ENCODE data around the gene NR3C2. TPM values are rescaled to one million over a fixed set of nuclear protein-coding genes. Genes with fewer than 3 reads are reported as not detected.

Gene NR3C2
- total and polyA plus RNA-seq, 2 donors = 0.52 to 1.8 TPM

DNA sequence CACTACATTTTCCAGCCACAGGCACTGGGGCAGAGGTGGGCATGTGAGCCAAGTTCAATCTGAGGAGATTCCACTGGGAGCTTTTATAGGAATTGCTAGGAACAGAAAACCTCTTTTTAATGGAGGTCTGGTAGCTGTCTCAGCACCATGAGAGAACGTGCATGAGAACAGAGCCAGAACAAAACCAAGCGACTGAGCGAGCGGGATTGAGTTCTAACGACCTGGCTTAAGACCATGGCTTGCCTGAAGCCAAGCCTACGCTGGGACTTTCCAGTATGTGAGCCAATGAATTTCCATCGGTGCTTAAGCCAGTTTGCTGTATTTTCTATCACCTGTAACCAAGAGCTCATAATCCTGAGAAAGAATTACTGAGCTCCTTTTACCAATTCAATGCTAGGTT, 183.7 kb downstream of the NR3C2 start:
- Histone ChIP-seq H3K4me1 (ENCODE audit: control insufficient read depth in 2 of 2, insufficient read depth in 2 of 2, low read length in 2 of 2) (no peaks in the 10 kb centered on the region), H3K36me3 (ENCODE audit: control insufficient read depth in 2 of 2, insufficient read depth in 2 of 2, low read length in 1 of 2) (no peaks in the 10 kb centered on the region), H3K9me3 (ENCODE audit: control insufficient read depth in 2 of 2, insufficient read depth in 1 of 2, low read length in 1 of 2) (no peaks in the 10 kb centered on the region), H3K27ac (ENCODE audit: low read depth in 1 of 2, low read length in 1 of 2) (no peak overlapping the region), H3K27me3 (ENCODE audit: control insufficient read depth in 2 of 2, insufficient read depth in 1 of 2, low read length in 1 of 2) (no peaks in the 10 kb centered on the region), H3K4me3 (ENCODE audit: low read length in 2 of 2) (no peak overlapping the region)
- 94% methylated on average over 7 of the region's 7 CpGs for WGBS
- DNase-seq (ENCODE audit: low read depth in 6 of 9, low spot score in 9 of 9) = no peak

DNA sequence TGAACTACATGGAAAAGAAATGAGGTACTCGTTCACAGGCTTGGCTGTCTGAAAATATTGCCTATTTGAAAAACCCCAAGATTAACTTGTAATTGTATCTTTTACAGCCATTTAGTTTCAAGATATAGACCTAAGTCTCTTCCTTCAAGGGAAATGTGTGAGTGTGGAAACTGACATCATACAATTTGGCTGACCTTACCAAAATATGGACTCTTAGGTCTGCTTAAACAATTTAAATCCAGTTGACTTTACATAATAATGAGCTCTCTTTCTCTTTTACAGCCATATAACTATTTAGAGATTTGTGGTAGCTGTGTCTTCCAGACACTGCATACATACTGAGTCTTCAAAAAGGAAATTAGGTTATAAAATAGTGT, 186.9 kb downstream of the NR3C2 start:
- Histone ChIP-seq H3K4me1 (ENCODE audit: control insufficient read depth in 2 of 2, insufficient read depth in 2 of 2, low read length in 2 of 2) (no peaks in the 10 kb centered on the region), H3K9me3 (ENCODE audit: control insufficient read depth in 2 of 2, insufficient read depth in 1 of 2, low read length in 1 of 2) (no peaks in the 10 kb centered on the region), H3K36me3 (ENCODE audit: control insufficient read depth in 2 of 2, insufficient read depth in 2 of 2, low read length in 1 of 2) (no peaks in the 10 kb centered on the region), H3K27ac (ENCODE audit: low read depth in 1 of 2, low read length in 1 of 2) (no peak overlapping the region), H3K4me3 (ENCODE audit: low read length in 2 of 2) (no peak overlapping the region), H3K27me3 (ENCODE audit: control insufficient read depth in 2 of 2, insufficient read depth in 1 of 2, low read length in 1 of 2) (no peaks in the 10 kb centered on the region)
- WGBS = 90% methylated on average over 1 of the region's 1 CpG
- no peak for DNase-seq (ENCODE audit: low read depth in 6 of 9, low spot score in 9 of 9)

DNA sequence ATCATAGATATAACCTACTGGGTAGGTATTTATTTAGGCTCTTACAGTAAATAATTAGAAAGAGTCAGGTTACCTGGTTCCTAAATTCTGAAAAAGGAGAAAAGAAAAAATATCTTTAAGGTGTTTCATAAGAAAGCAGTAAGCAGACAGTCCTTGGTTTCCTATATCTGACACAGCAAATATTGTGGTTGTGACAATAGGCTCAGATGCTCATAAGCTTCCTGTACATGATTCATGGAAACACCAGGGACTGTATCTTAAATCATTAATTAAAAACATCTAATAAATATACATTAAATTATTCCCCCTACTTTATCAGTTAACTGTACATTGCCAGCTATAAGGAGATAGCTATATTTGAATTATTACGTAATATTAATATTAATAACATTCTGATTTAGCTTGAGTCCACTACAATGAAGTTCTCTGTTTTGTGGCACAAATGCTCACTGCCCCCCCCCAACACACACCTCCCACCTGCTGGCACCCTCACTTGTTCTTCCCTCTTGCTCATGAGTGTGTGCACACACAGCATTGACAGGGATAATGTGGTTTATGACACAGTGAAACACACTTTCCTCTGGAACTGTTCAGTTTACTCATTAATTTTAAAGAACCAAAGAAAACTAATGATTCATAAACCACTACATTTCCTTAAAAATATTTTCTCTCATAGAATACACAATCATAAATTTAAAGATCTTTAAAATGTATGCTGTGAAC, 187.4 kb downstream of the NR3C2 start:
- Histone ChIP-seq H3K4me3 (ENCODE audit: low read length in 2 of 2) (no peak overlapping the region), H3K27ac (ENCODE audit: low read depth in 1 of 2, low read length in 1 of 2) (no peak overlapping the region), H3K4me1 (ENCODE audit: control insufficient read depth in 2 of 2, insufficient read depth in 2 of 2, low read length in 2 of 2) (no peaks in the 10 kb centered on the region), H3K27me3 (ENCODE audit: control insufficient read depth in 2 of 2, insufficient read depth in 1 of 2, low read length in 1 of 2) (no peaks in the 10 kb centered on the region), H3K36me3 (ENCODE audit: control insufficient read depth in 2 of 2, insufficient read depth in 2 of 2, low read length in 1 of 2) (no peaks in the 10 kb centered on the region), H3K9me3 (ENCODE audit: control insufficient read depth in 2 of 2, insufficient read depth in 1 of 2, low read length in 1 of 2) (no peaks in the 10 kb centered on the region)
- 100% methylated on average over 1 of the region's 1 CpG for WGBS
- no peak for DNase-seq (ENCODE audit: low read depth in 6 of 9, low spot score in 9 of 9)

DNA sequence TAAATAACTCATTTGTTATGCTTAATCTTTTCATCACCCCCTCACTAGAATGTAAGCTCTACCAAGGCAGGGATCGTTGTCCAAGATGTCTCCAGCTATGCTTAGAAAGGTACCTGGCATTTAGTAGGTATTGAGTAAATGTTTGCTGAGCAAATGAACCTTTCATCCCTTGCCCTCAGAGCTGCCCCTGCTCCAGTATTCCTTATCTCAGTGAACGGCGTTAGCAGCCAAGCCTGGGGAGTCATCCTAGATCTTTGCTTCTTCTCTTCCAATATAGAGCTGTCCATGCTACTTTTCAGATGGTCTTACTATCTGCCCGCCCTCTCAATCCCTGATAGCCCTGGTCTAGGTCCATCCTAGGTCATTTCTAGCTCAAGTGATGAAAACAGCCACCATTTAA, 188.4 kb downstream of the NR3C2 start:
- Histone ChIP-seq H3K27me3 (ENCODE audit: control insufficient read depth in 2 of 2, insufficient read depth in 1 of 2, low read length in 1 of 2) (no peaks in the 10 kb centered on the region), H3K36me3 (ENCODE audit: control insufficient read depth in 2 of 2, insufficient read depth in 2 of 2, low read length in 1 of 2) (no peaks in the 10 kb centered on the region), H3K4me1 (ENCODE audit: control insufficient read depth in 2 of 2, insufficient read depth in 2 of 2, low read length in 2 of 2) (no peaks in the 10 kb centered on the region), H3K27ac (ENCODE audit: low read depth in 1 of 2, low read length in 1 of 2) (no peak overlapping the region), H3K4me3 (ENCODE audit: low read length in 2 of 2) (no peak overlapping the region), H3K9me3 (ENCODE audit: control insufficient read depth in 2 of 2, insufficient read depth in 1 of 2, low read length in 1 of 2) (no peaks in the 10 kb centered on the region)
- 98% methylated on average over 4 of the region's 4 CpGs for WGBS
- no peak for DNase-seq (ENCODE audit: low read depth in 6 of 9, low spot score in 9 of 9)

DNA sequence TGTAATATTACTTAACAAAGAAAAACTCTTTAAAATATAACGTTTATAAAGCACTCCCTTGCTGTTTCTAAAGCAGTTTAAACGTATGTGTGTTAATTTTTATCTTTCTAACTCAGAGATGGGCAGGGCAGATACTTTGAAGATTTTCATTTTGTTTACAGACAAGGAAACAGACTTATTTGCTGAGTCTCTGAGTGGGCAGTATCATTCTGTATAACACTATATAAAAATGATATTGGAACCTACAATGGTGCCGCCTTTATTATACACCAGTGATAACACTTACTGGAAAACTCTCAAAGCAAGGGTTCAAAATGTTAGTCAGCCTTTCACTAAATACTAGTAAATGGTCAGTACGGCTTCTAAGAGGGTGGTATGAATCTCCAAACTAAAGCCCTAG, 193.4 kb downstream of the NR3C2 start:
- H3K4me1 ChIP-seq (ENCODE audit: control insufficient read depth in 2 of 2, insufficient read depth in 2 of 2, low read length in 2 of 2) = no peaks in the 10 kb centered on the region
- no peak for DNase-seq (ENCODE audit: low read depth in 6 of 9, low spot score in 9 of 9)
- no peaks in the 10 kb centered on the region for H3K36me3 ChIP-seq (ENCODE audit: control insufficient read depth in 2 of 2, insufficient read depth in 2 of 2, low read length in 1 of 2)
- H3K4me3 ChIP-seq (ENCODE audit: low read length in 2 of 2) = no peak overlapping the region
- no peaks in the 10 kb centered on the region for H3K9me3 ChIP-seq (ENCODE audit: control insufficient read depth in 2 of 2, insufficient read depth in 1 of 2, low read length in 1 of 2)
- no peaks in the 10 kb centered on the region for H3K27me3 ChIP-seq (ENCODE audit: control insufficient read depth in 2 of 2, insufficient read depth in 1 of 2, low read length in 1 of 2)
- WGBS = 96% methylated on average over 4 of the region's 4 CpGs
- H3K27ac ChIP-seq (ENCODE audit: low read depth in 1 of 2, low read length in 1 of 2) = no peak overlapping the region

DNA sequence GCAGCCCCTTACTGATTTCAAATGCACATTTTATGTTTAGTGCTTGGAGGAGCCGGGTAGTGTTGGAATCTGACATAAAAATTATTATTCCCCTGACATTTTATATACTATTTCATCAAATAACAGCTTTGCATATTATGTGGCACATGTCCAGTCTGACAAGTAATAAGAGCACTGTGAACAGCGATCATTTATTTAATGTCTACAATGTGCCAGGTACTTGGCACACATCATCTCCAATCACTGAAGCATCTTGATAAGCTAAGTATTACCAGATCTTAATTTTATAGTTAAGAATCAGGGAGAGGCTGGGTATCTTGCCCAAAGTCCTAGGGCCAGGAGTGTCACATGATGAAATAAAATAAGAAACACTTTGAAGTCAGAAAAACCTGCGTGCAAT, 197.2 kb downstream of the NR3C2 start:
- no peak for DNase-seq (ENCODE audit: low read depth in 6 of 9, low spot score in 9 of 9)
- H3K9me3 ChIP-seq (ENCODE audit: control insufficient read depth in 2 of 2, insufficient read depth in 1 of 2, low read length in 1 of 2) = no peaks in the 10 kb centered on the region
- H3K27me3 ChIP-seq (ENCODE audit: control insufficient read depth in 2 of 2, insufficient read depth in 1 of 2, low read length in 1 of 2) = no peaks in the 10 kb centered on the region
- H3K36me3 ChIP-seq (ENCODE audit: control insufficient read depth in 2 of 2, insufficient read depth in 2 of 2, low read length in 1 of 2) = no peaks in the 10 kb centered on the region
- 94% methylated on average over 3 of the region's 3 CpGs for WGBS
- no peaks in the 10 kb centered on the region for H3K4me1 ChIP-seq (ENCODE audit: control insufficient read depth in 2 of 2, insufficient read depth in 2 of 2, low read length in 2 of 2)
- H3K4me3 ChIP-seq (ENCODE audit: low read length in 2 of 2) = no peak overlapping the region
- H3K27ac ChIP-seq (ENCODE audit: low read depth in 1 of 2, low read length in 1 of 2) = no peak overlapping the region

DNA sequence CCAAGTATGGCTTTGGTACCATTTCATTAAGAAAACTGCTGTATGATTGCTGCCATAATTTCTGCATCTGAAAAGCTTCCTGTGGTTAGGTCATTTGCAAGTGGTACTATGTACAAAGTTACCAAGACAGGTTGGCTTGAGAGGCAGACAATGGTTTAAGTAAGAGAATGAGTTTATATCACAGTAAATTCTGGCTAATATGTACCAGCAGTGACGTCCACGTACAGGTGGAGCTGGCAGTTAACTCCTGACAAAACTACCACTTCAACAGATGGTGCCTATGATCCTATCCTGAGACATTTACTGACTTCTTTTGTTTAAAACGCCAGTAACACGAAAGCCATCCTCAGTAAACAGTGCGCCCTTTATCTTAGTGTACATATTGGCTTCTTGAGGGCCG, 198.4 kb downstream of the NR3C2 start:
- Histone ChIP-seq H3K36me3 (ENCODE audit: control insufficient read depth in 2 of 2, insufficient read depth in 2 of 2, low read length in 1 of 2) (no peaks in the 10 kb centered on the region), H3K9me3 (ENCODE audit: control insufficient read depth in 2 of 2, insufficient read depth in 1 of 2, low read length in 1 of 2) (no peaks in the 10 kb centered on the region), H3K4me3 (ENCODE audit: low read length in 2 of 2) (no peak overlapping the region), H3K27ac (ENCODE audit: low read depth in 1 of 2, low read length in 1 of 2) (no peak overlapping the region), H3K27me3 (ENCODE audit: control insufficient read depth in 2 of 2, insufficient read depth in 1 of 2, low read length in 1 of 2) (no peaks in the 10 kb centered on the region), H3K4me1 (ENCODE audit: control insufficient read depth in 2 of 2, insufficient read depth in 2 of 2, low read length in 2 of 2) (no peaks in the 10 kb centered on the region)
- WGBS = 73% methylated on average over 6 of the region's 6 CpGs
- no peak for DNase-seq (ENCODE audit: low read depth in 6 of 9, low spot score in 9 of 9)

DNA sequence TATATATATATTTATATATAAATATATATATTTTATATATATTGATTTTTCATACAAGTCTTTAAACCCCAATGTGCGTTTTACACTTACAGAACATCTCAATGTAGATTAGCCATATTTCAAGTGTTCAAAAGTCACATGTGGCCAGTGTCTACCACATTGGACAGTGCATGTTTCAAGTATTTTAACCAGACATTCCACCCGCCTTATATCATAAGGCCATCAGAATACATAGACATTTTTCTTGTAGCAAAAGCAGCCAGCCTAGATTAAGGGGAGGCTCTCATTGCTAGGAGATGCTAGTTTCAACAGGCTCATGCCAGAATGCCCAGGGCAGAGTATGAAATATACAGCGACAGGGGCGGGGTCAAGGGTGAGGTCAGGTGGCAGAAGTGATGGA, 202.0 kb downstream of the NR3C2 start:
- Histone ChIP-seq H3K27ac (ENCODE audit: low read depth in 1 of 2, low read length in 1 of 2) (no peak overlapping the region), H3K4me3 (ENCODE audit: low read length in 2 of 2) (no peak overlapping the region), H3K27me3 (ENCODE audit: control insufficient read depth in 2 of 2, insufficient read depth in 1 of 2, low read length in 1 of 2) (no peaks in the 10 kb centered on the region), H3K36me3 (ENCODE audit: control insufficient read depth in 2 of 2, insufficient read depth in 2 of 2, low read length in 1 of 2) (no peaks in the 10 kb centered on the region), H3K4me1 (ENCODE audit: control insufficient read depth in 2 of 2, insufficient read depth in 2 of 2, low read length in 2 of 2) (no peaks in the 10 kb centered on the region), H3K9me3 (ENCODE audit: control insufficient read depth in 2 of 2, insufficient read depth in 1 of 2, low read length in 1 of 2) (no peaks in the 10 kb centered on the region)
- no peak for DNase-seq (ENCODE audit: low read depth in 6 of 9, low spot score in 9 of 9)
- over 99% methylated on average over 4 of the region's 4 CpGs for WGBS

DNA sequence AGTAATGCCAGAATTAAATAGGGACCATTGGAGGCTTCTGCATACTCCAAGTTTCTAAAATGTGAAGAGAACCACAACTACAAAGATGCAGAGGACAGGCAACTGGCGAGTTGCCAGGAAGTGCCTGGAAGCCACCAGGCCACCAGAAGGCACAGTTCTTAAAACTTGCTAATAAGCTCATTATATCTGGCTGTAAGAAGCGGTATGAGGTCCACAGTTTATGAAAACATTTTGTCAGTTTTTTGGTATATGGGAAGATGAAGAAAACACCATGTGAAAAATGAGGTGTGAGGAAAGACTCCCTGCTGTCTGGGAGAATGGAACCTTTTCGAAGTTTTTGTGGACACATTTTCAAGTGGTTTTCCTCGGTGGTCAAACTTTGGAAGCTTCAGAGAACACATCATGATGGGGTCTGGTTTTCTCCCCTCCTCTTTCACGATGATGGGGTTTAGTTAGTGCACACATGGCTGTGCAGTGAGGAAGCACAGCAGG, 202.7 kb downstream of the NR3C2 start:
- Histone ChIP-seq H3K36me3 (ENCODE audit: control insufficient read depth in 2 of 2, insufficient read depth in 2 of 2, low read length in 1 of 2) (no peaks in the 10 kb centered on the region), H3K27me3 (ENCODE audit: control insufficient read depth in 2 of 2, insufficient read depth in 1 of 2, low read length in 1 of 2) (no peaks in the 10 kb centered on the region), H3K4me3 (ENCODE audit: low read length in 2 of 2) (no peak overlapping the region), H3K9me3 (ENCODE audit: control insufficient read depth in 2 of 2, insufficient read depth in 1 of 2, low read length in 1 of 2) (no peaks in the 10 kb centered on the region), H3K27ac (ENCODE audit: low read depth in 1 of 2, low read length in 1 of 2) (no peak overlapping the region), H3K4me1 (ENCODE audit: control insufficient read depth in 2 of 2, insufficient read depth in 2 of 2, low read length in 2 of 2) (no peaks in the 10 kb centered on the region)
- 87% methylated on average over 5 of the region's 5 CpGs for WGBS
- DNase-seq (ENCODE audit: low read depth in 6 of 9, low spot score in 9 of 9) = no peak

All from thymus (tissue), 11 donors.